Measurements from ENCODE around the gene CHRNA5. TPM values are rescaled to one million over a fixed set of nuclear protein-coding genes. Genes with fewer than 3 reads are reported as not detected.

The CHRNA5 gene
- polyA plus RNA-seq, 2 of the 4 experiments (the other 2 are of a cell fraction): 29.8 to 49.6 TPM

DNA sequence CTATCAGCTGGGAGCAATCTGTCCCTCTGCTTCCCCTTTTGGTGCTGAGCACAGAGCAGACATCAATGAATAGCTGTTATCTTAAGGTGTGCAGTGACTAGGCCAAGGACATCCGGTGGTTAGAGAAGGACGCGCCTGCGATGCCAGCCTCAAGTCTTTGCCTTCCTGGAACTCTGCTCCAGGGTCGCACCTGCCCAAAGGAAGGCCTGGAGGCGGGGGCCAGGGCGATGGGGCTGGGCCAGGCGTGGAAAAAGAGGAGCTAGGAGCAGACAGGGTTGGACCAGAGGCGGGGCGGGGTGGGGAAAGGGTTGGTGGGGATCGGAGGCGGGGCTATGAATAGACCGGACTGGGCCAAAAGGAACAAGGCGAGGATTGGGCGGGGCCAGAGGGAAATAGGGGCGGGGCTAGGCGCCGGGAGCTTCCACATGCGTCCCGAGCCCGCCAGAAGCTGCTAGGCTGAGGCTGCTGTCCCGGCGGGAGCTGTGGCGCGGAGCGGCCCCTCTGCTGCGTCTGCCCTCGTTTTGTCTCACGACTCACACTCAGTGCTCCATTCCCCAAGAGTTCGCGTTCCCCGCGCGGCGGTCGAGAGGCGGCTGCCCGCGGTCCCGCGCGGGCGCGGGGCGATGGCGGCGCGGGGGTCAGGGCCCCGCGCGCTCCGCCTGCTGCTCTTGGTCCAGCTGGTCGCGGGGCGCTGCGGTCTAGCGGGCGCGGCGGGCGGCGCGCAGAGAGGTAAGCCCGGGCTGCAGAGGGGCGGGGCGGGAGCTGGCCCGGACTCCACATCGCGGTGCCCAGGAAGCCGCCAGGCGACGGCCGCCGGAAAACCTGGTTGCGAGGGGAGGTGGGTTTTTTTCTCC, at the start of gene CHRNA5 (continued):
- TF ChIP-seq RNF2 (IDR thresholded peaks at IDR 0.05; ENCODE audit: borderline replicate concordance, low read depth) (no peak), RFX5 (IDR thresholded peaks at IDR 0.05) (no peak), SMC3 (IDR thresholded peaks at IDR 0.05) (0 out of 3 replicates have a peak, but pooled peaks have one; percentile 19), EHMT2 (IDR thresholded peaks at IDR 0.05; ENCODE audit: low read depth) (no peak), FOSB (CRISPR knock-in tag; IDR thresholded peaks at IDR 0.05) (no peak), HES2 (IDR thresholded peaks at IDR 0.05) (no peak), USF2 (IDR thresholded peaks at IDR 0.05) (no peak), KDM1A (IDR thresholded peaks at IDR 0.05; ENCODE audit: low read depth) (no peak), ESRRA (IDR thresholded peaks at IDR 0.05; ENCODE audit: borderline replicate concordance, low read length) (no peak), TP53 (CRISPR knock-in tag; IDR thresholded peaks at IDR 0.05) (0 out of 2 replicates have a peak, but pooled peaks have one; percentile 28), PHF8 (IDR thresholded peaks at IDR 0.05; ENCODE audit: borderline replicate concordance, low read depth) (no peak), ZC3H11A (IDR thresholded peaks at IDR 0.05) (no peak), HOXB13 (CRISPR knock-in tag; IDR thresholded peaks at IDR 0.05; ENCODE audit: low read depth) (no peak), RCOR1 (IDR thresholded peaks at IDR 0.05; ENCODE audit: low read depth, low read length) (no peak), CHD4 (IDR thresholded peaks at IDR 0.05; ENCODE audit: borderline replicate concordance) (no peak), SREBF2 (IDR thresholded peaks at IDR 0.05) (no peak), MAFK (IDR thresholded peaks at IDR 0.05; ENCODE audit: partially characterized antibody) (no peak), HDAC2 (IDR thresholded peaks at IDR 0.05) (no peak), POLR2AphosphoS2 (conservative IDR thresholded peaks at IDR 0.05; ENCODE audit: low read length) (no peak), ZSCAN20 (CRISPR knock-in tag; IDR thresholded peaks at IDR 0.05) (no peak), BHLHE40 (IDR thresholded peaks at IDR 0.05; ENCODE audit: low read depth, low read length) (no peak)
- TF ChIP-seq, protein P1, sequence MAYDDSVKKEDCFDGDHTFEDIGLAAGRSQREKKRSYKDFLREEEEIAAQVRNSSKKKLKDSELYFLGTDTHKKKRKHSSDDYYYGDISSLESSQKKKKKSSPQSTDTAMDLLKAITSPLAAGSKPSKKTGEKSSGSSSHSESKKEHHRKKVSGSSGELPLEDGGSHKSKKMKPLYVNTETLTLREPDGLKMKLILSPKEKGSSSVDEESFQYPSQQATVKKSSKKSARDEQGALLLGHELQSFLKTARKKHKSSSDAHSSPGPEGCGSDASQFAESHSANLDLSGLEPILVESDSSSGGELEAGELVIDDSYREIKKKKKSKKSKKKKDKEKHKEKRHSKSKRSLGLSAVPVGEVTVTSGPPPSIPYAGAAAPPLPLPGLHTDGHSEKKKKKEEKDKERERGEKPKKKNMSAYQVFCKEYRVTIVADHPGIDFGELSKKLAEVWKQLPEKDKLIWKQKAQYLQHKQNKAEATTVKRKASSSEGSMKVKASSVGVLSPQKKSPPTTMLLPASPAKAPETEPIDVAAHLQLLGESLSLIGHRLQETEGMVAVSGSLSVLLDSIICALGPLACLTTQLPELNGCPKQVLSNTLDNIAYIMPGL (CRISPR knock-in tag; IDR thresholded peaks at IDR 0.05; ENCODE audit: borderline replicate concordance): no peak
- TF ChIP-seq, protein P2, sequence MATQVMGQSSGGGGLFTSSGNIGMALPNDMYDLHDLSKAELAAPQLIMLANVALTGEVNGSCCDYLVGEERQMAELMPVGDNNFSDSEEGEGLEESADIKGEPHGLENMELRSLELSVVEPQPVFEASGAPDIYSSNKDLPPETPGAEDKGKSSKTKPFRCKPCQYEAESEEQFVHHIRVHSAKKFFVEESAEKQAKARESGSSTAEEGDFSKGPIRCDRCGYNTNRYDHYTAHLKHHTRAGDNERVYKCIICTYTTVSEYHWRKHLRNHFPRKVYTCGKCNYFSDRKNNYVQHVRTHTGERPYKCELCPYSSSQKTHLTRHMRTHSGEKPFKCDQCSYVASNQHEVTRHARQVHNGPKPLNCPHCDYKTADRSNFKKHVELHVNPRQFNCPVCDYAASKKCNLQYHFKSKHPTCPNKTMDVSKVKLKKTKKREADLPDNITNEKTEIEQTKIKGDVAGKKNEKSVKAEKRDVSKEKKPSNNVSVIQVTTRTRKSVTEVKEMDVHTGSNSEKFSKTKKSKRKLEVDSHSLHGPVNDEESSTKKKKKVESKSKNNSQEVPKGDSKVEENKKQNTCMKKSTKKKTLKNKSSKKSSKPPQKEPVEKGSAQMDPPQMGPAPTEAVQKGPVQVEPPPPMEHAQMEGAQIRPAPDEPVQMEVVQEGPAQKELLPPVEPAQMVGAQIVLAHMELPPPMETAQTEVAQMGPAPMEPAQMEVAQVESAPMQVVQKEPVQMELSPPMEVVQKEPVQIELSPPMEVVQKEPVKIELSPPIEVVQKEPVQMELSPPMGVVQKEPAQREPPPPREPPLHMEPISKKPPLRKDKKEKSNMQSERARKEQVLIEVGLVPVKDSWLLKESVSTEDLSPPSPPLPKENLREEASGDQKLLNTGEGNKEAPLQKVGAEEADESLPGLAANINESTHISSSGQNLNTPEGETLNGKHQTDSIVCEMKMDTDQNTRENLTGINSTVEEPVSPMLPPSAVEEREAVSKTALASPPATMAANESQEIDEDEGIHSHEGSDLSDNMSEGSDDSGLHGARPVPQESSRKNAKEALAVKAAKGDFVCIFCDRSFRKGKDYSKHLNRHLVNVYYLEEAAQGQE (IDR thresholded peaks at IDR 0.05): peak; percentile 40

All from A549 (cell line).